ENCODE data around the gene BICD2.

- TF ChIP-seq EZH2 (IDR thresholded peaks at IDR 0.05; ENCODE audit: low read length, missing control alignments): no peak
- no peak for TF ChIP-seq CTCF (conservative IDR thresholded peaks at IDR 0.05 in 1 of 2, IDR thresholded peaks at IDR 0.05 in 1 of 2; ENCODE audit: low read depth in 1 of 2, low read length in 2 of 2)
Measured at GRCh38 chr9:92730897-92731296, 33.7 kb downstream of the BICD2 start.
